HCT116 (cell line): ENCODE results near the gene COL16A1. TPM values are rescaled to one million over a fixed set of nuclear protein-coding genes. Genes with fewer than 3 reads are reported as not detected.

Source experiments
- ATAC-seq: fragments of 200-7000 bp; cut with Tn5 transposase; 2 replicates; pipeline ENCODE4 v1.9.1; 2020; ENCODE audit warnings: mild to moderate bottlenecking, moderate library complexity
- BruUV-seq: library from RNA; stranded (reverse); fragments of 400-500 nt; replicated peaks from 2 replicates; lab custom pipeline; 2021; lab: Mats Ljungman, UMichigan
- CTCF ChIA-PET: fragments of 300-600 bp; sonication (Branson Sonifier 250); formaldehyde crosslinking; loops from one replicate; lab custom pipeline; 2021; ENCODE audit warnings: antibody characterized with exemption; lab: Charles Lee
- POLR2A ChIA-PET: fragments of 300-600, 350-600 bp; sonication (Branson Sonifier 250); formaldehyde crosslinking; loops from one replicate; lab custom pipeline; 2021; ENCODE audit warnings: antibody characterized with exemption; lab: Charles Lee
- RAD21 ChIA-PET, 2 experiments: fragments of 300-600 bp; sonication (Branson Sonifier 250); formaldehyde crosslinking; loops; one replicate each; lab custom pipeline; 2023; ENCODE audit warnings: low total read pairs in 2 of 2; ENCODE audit not compliant: uncharacterized antibody in 2 of 2, unreplicated experiment in 2 of 2, low non-redundant PET in 1 of 2; lab: Charles Lee
- DNase-seq: peaks from one replicate; pipeline ENCODE4 v3.0.0-alpha.2; 2010; ENCODE audit warnings: low read depth, low spot score
- H2AFZ ChIP-seq: fragments of 200-600 bp; shearing (Covaris generic), sonication (generic); 2 replicates; pipeline ENCODE4 v1.6.1; 2017; ENCODE audit warnings: low read depth, mixed run types, mixed read lengths, antibody characterized with exemption, low read length; ENCODE audit not compliant: poor library complexity, severe bottlenecking
- H3K27ac ChIP-seq: 2 replicates; pipeline ENCODE4 v1.5.1; 2012; ENCODE audit warnings: low read depth, low read length
- H3K27me3 ChIP-seq: fragments of 200-600 bp; sonication (generic); 2 replicates; pipeline ENCODE4 v1.6.1; 2016; ENCODE audit warnings: mixed run types, low read length, mixed read lengths; ENCODE audit not compliant: insufficient read depth
- H3K36me3 ChIP-seq, 2 experiments: fragments of 200-500 bp in 1 of 2; fragments of 200-600 bp in 1 of 2; sonication (Bioruptor generic) in 1 of 2; sonication (generic) in 1 of 2; 2 replicates each; pipeline versions ENCODE4 v1.5.1 to v1.6.1; 2014 to 2016; ENCODE audit warnings: low read length in 2 of 2, inconsistent platforms in 1 of 2, mixed read lengths in 1 of 2, mixed run types in 1 of 2; ENCODE audit not compliant: insufficient read depth in 2 of 2, control insufficient read depth in 1 of 2
- H3K4me1 ChIP-seq, 2 experiments: fragments of 200-600 bp in 1 of 2; sonication (generic) in 1 of 2; 2 replicates each; pipeline versions ENCODE4 v1.5.1 to v1.6.1; 2012 to 2017; ENCODE audit warnings: low read length in 2 of 2, inconsistent platforms in 1 of 2, mild to moderate bottlenecking in 1 of 2, mixed read lengths in 1 of 2, mixed run types in 1 of 2, moderate library complexity in 1 of 2; ENCODE audit not compliant: insufficient read depth in 2 of 2, control insufficient read depth in 1 of 2
- H3K4me2 ChIP-seq: fragments of 200-600 bp; sonication (generic); 2 replicates; pipeline ENCODE4 v1.6.1; 2017; ENCODE audit warnings: mixed run types, low read length, mixed read lengths
- H3K4me3 ChIP-seq, 2 experiments: fragments of 200-600 bp in 1 of 2; sonication (generic) in 1 of 2; replicated peaks in 1 of 2; 2 replicates each; pipeline ENCODE4 v1.5.1; 2011 to 2016; ENCODE audit warnings: low read length in 2 of 2, control low read depth in 1 of 2, low read depth in 1 of 2, mild to moderate bottlenecking in 1 of 2, mixed read lengths in 1 of 2, mixed run types in 1 of 2
- H3K79me2 ChIP-seq: fragments of 200-600 bp; sonication (generic); 2 replicates; pipeline ENCODE4 v1.6.1; 2017; ENCODE audit warnings: mild to moderate bottlenecking, mixed run types, low read length, moderate library complexity, mixed read lengths; ENCODE audit not compliant: insufficient read depth
- H3K9ac ChIP-seq: fragments of 200-600 bp; sonication (generic); 2 replicates; pipeline ENCODE4 v1.6.1; 2016; ENCODE audit warnings: low read length, mixed read lengths
- H3K9me2 ChIP-seq: fragments of 200-600 bp; sonication (generic), shearing (Covaris generic); 2 replicates; pipeline ENCODE4 v1.6.1; 2017; ENCODE audit warnings: mixed run types, mild to moderate bottlenecking, moderate library complexity; ENCODE audit not compliant: insufficient read depth
- H3K9me3 ChIP-seq, 2 experiments: fragments of 200-500 bp in 1 of 2; fragments of 200-600 bp in 1 of 2; sonication (Bioruptor generic) in 1 of 2; sonication (generic) in 1 of 2; 2 replicates each; pipeline ENCODE4 v1.6.1; 2014 to 2017; ENCODE audit warnings: low read length in 2 of 2, mixed read lengths in 2 of 2, inconsistent platforms in 1 of 2, low read depth in 1 of 2, mild to moderate bottlenecking in 1 of 2, mixed run types in 1 of 2, moderate library complexity in 1 of 2; ENCODE audit not compliant: control insufficient read depth in 1 of 2, insufficient read depth in 1 of 2
- H4K20me1 ChIP-seq: fragments of 200-600 bp; sonication (generic), shearing (Covaris generic); 2 replicates; pipeline ENCODE4 v1.6.1; 2017; ENCODE audit warnings: mixed run types, mild to moderate bottlenecking, moderate library complexity; ENCODE audit not compliant: insufficient read depth
- ATF3 ChIP-seq: IDR thresholded peaks from 2 replicates; pipeline ENCODE4 v1.6.1; 2012
- MAX ChIP-seq: IDR thresholded peaks from 2 replicates; pipeline ENCODE4 v1.6.1; 2012
- POLR2A ChIP-seq: IDR thresholded peaks from 2 replicates; pipeline ENCODE4 v1.7.0; 2011; ENCODE audit warnings: borderline replicate concordance; ENCODE audit not compliant: insufficient read depth, insufficient read length; ENCODE audit errors: extremely low read depth
- POLR2AphosphoS5 ChIP-seq: IDR thresholded peaks from 2 replicates; pipeline ENCODE4 v1.6.1; 2011; ENCODE audit warnings: mild to moderate bottlenecking, low read depth, low read length, moderate library complexity
- SIN3A ChIP-seq: IDR thresholded peaks from 2 replicates; pipeline ENCODE4 v1.6.1; 2012; ENCODE audit warnings: low read depth
- TCF7L2 ChIP-seq: IDR thresholded peaks from 2 replicates; pipeline ENCODE4 v1.7.0; 2011; ENCODE audit warnings: borderline replicate concordance, inconsistent platforms; ENCODE audit not compliant: insufficient read depth, insufficient read length; ENCODE audit errors: extremely low read depth
- ZFX ChIP-seq: fragments of 450-650 bp; IDR thresholded peaks from 2 replicates; pipeline ENCODE4 v1.6.1; 2017
- ZNF274 ChIP-seq: fragments of 200-500 bp; sonication (Bioruptor generic); IDR thresholded peaks from 2 replicates; pipeline ENCODE4 v1.6.1; 2014; ENCODE audit warnings: mild to moderate bottlenecking, low read depth, low read length, inconsistent platforms
- intact Hi-C: fragments of 100-400 bp; cut with micrococcal nuclease; formaldehyde crosslinking; loops from 2 replicates; pipeline ENCODE4 v1.10.0; 2022
- total RNA-seq: library from RNA; stranded (reverse); gene quantifications from one replicate; pipeline ENCODE4 v1.2.1, GENCODE V29; 2021; ENCODE audit not compliant: unreplicated experiment
- TF ChIP-seq, protein P1 (sequence below): IDR thresholded peaks from 2 replicates; pipeline ENCODE4 v1.6.1; 2012; ENCODE audit warnings: low read depth
- TF ChIP-seq, protein P2 (sequence below), 3 experiments: fragments of 200-600 bp in 1 of 3; sonication (generic) in 1 of 3; IDR thresholded peaks in 2 of 3; conservative IDR thresholded peaks in 1 of 3; 2 replicates each; pipeline ENCODE4 v1.5.1; 2012 to 2017; ENCODE audit warnings: low read depth in 2 of 3, low read length in 2 of 3, antibody characterized with exemption in 1 of 3, borderline replicate concordance in 1 of 3, control low read depth in 1 of 3, mild to moderate bottlenecking in 1 of 3, mixed read lengths in 1 of 3, mixed run types in 1 of 3, moderate library complexity in 1 of 3; ENCODE audit not compliant: insufficient read depth in 1 of 3

Gene COL16A1
- total RNA-seq, 1 experiment from 2014 or later = 2.2 TPM

DNA sequence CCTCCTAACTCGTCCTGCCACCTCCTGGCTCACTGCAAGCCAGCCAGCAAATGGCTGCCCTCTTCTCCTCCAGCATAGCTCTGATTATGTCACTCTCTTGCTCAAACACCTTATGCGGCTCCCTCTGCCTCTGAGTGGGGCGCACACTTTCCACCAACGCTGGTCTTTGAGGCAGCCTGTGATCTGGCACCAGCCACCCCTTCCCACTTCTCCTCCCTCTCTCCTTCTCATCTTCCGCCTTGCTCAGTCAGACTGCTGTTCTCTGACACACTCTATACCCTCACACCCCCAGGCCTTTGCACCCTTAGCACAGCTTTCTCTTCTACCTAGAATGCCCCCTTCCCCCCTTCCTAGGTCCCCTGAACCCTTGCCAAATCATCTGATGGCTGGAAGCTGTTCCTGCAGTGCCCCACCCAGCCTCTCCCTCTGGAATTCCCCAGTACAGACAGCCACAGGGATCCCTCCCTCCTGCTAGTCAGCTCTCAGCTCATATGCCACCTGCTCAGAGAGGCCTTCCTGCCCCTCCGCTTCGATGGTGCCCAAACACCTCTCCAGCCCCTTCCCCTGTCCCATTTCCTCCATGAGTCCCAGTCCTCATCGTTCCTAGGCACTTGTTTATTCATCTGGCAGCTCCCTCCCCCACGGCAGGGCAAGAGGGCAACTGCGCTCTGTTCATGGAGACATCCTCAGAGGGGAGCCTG lies 37.4 kb downstream of the COL16A1 start (continued):
- TF ChIP-seq, protein P1, sequence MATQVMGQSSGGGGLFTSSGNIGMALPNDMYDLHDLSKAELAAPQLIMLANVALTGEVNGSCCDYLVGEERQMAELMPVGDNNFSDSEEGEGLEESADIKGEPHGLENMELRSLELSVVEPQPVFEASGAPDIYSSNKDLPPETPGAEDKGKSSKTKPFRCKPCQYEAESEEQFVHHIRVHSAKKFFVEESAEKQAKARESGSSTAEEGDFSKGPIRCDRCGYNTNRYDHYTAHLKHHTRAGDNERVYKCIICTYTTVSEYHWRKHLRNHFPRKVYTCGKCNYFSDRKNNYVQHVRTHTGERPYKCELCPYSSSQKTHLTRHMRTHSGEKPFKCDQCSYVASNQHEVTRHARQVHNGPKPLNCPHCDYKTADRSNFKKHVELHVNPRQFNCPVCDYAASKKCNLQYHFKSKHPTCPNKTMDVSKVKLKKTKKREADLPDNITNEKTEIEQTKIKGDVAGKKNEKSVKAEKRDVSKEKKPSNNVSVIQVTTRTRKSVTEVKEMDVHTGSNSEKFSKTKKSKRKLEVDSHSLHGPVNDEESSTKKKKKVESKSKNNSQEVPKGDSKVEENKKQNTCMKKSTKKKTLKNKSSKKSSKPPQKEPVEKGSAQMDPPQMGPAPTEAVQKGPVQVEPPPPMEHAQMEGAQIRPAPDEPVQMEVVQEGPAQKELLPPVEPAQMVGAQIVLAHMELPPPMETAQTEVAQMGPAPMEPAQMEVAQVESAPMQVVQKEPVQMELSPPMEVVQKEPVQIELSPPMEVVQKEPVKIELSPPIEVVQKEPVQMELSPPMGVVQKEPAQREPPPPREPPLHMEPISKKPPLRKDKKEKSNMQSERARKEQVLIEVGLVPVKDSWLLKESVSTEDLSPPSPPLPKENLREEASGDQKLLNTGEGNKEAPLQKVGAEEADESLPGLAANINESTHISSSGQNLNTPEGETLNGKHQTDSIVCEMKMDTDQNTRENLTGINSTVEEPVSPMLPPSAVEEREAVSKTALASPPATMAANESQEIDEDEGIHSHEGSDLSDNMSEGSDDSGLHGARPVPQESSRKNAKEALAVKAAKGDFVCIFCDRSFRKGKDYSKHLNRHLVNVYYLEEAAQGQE = no peak
- TF ChIP-seq SIN3A (no peak), ZFX (no peak), POLR2A (no peak), ZNF274 (no peak), POLR2AphosphoS5 (no peak), ATF3 (no peak)

DNA sequence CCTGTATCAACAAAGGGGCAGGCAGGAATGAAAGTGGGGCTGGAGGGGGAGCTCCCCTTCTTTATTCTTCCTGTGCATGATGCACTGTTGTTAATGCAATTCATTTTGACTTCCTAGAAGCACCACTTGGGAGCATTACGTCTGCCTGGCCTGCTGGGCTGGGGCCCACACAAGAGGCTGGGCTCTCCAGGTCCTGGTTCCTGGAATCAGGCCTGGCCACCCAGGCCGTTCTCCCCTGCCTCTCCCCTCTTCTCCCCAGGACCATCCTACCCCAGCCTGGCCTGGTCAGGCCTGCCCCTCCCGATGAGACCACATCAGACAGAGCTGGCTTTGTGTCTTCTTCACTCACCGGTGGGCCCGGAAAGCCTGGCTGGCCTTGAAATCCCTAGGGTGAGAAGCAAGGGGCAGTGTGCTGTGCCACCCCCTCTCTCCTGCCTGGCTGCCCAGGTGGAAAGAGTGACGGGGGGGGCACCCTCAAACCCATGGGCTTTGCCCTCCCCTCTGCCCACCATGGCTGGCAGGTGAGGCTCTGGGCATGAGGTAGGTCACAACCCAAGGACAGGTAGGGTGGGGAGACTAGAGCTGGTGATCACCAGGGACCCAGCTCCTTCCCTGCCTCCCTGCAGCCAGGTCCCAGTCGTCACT lies 38.5 kb downstream of the COL16A1 start:
- Histone ChIP-seq H2AFZ (no peak overlapping the region), H3K4me3 (no peak overlapping the region), H4K20me1 (no peaks in the 10 kb centered on the region), H3K27me3 (no peaks in the 10 kb centered on the region), H3K4me2 (no peak overlapping the region), H3K79me2 (no peaks in the 10 kb centered on the region), H3K4me1 (peaks cover 17 to 23% of the 10 kb centered on the region in 2 experiments), H3K9me3 (no peaks in the 10 kb centered on the region), H3K27ac (no peak overlapping the region), H3K36me3 (no peaks in the 10 kb centered on the region), H3K9ac (no peak overlapping the region), H3K9me2 (no peaks in the 10 kb centered on the region)
- TF ChIP-seq ATF3 (no peak), MAX (no peak), SIN3A (no peak), POLR2AphosphoS5 (no peak), TCF7L2 (no peak)
- TF ChIP-seq, protein P2, sequence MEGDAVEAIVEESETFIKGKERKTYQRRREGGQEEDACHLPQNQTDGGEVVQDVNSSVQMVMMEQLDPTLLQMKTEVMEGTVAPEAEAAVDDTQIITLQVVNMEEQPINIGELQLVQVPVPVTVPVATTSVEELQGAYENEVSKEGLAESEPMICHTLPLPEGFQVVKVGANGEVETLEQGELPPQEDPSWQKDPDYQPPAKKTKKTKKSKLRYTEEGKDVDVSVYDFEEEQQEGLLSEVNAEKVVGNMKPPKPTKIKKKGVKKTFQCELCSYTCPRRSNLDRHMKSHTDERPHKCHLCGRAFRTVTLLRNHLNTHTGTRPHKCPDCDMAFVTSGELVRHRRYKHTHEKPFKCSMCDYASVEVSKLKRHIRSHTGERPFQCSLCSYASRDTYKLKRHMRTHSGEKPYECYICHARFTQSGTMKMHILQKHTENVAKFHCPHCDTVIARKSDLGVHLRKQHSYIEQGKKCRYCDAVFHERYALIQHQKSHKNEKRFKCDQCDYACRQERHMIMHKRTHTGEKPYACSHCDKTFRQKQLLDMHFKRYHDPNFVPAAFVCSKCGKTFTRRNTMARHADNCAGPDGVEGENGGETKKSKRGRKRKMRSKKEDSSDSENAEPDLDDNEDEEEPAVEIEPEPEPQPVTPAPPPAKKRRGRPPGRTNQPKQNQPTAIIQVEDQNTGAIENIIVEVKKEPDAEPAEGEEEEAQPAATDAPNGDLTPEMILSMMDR (IDR thresholded peaks at IDR 0.05 in 2 of 3, conservative IDR thresholded peaks at IDR 0.05 in 1 of 3; ENCODE audit: borderline replicate concordance in 1 of 3, insufficient read depth in 1 of 3, low read depth in 2 of 3, low read length in 2 of 3) = no peak
- ChIA-PET POLR2A (interaction anchor here (1.3 kb wide), 1 partner anchor 124 kb away, joined by 8 read pairs; no protein-coding TSS in a partner anchor), RAD21 (interaction anchor here (1.1 to 2.8 kb wide), 3 partner anchors 40 to 123 kb away, joined by 3 to 28 read pairs (median 10); no protein-coding TSS in a partner anchor), CTCF (interaction anchor here (1.0 to 6.0 kb wide), 6 partner anchors 43 to 123 kb away, joined by 3 to 105 read pairs (median 3); no protein-coding TSS in a partner anchor)
- intact Hi-C loops = loop anchor here (2.0 to 10.0 kb wide), 2 partner anchors 49 to 299 kb away; no protein-coding TSS in a partner anchor
- ATAC-seq = no peak
- DNase-seq = no peak
- BruUV-seq = no TSS peak
